ENCODE measurements around the gene ZMYND11. TPM values are rescaled to one million over a fixed set of nuclear protein-coding genes. Genes with fewer than 3 reads are reported as not detected.
A peak's percentile ranks its signal among the peaks of the same experiment; 100 is the strongest.
"Not testable (repeated sequence)": the region's sequence is repeated elsewhere in the genome, so short reads cannot be mapped to it uniquely, and the experiment has no call there.

ZMYND11 gene
- total RNA-seq, 1 experiment from 2014 or later: 18.8 TPM

DNA sequence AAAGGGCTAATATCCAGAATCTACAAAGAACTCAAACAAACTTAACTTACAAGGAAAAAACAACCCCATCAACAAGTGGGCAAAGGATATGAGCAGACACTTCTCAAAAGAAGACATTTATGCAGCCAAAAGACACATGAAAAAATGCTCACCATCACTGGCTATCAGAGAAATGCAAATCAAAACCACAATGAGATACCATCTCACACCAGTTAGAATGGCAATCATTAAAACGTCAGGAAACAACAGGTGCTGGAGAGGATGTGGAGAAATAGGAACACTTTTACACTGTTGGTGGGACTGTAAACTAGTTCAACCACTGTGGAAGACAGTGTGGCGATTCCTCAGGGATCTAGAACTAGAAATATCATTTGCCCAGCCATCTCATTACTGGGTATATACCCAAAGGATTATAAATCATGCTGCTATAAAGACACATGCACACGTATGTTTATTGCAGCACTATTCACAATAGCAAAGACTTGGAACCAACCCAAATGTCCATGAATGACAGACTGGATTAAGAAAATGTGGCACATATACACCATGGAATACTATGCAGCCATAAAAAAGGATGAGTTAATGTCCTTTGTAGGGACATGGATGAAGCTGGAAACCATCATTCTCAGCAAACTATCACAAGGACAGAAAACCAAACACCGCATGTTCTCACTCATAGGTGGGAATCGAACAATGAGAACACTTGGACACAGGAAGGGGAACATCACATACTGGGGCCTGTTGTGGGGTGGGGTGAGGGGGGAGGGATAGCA, 130.7 kb downstream of the ZMYND11 start:
- H3K4me3 ChIP-seq (ENCODE audit: insufficient read depth, low read depth, low read length); DNase-seq; H3K36me3 ChIP-seq (replicated peaks; ENCODE audit: control insufficient read depth, insufficient read depth, low read length); H3K27me3 ChIP-seq (ENCODE audit: control insufficient read depth, insufficient read depth, low read length): not testable (repeated sequence)

DNA sequence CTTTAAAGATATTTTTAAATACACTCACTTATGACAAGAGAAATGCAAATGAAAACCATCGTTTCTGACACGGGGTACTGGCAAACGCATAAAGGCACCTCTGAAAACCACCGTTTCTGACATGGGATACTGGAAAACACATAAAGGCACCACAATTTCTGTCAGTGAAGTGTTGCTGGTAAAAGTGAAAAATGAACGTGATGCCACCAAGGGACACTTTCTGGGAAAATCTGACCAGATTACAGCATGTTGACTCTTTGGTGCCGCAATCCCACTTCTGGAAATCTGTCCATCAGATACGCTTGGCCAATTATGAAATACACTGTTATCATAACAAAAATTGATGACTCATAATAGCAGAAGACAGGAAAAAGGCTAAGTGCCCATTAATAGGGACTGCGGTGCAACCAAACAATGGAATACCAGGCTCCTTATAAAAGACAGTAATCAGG, 131.7 kb downstream of the ZMYND11 start:
- Histone ChIP-seq H3K27me3 (ENCODE audit: control insufficient read depth, insufficient read depth, low read length) (no peaks in the 10 kb centered on the region), H3K36me3 (replicated peaks; ENCODE audit: control insufficient read depth, insufficient read depth, low read length) (no peaks in the 10 kb centered on the region), H3K4me3 (ENCODE audit: insufficient read depth, low read depth, low read length) (no peak overlapping the region)
- DNase-seq: no peak

DNA sequence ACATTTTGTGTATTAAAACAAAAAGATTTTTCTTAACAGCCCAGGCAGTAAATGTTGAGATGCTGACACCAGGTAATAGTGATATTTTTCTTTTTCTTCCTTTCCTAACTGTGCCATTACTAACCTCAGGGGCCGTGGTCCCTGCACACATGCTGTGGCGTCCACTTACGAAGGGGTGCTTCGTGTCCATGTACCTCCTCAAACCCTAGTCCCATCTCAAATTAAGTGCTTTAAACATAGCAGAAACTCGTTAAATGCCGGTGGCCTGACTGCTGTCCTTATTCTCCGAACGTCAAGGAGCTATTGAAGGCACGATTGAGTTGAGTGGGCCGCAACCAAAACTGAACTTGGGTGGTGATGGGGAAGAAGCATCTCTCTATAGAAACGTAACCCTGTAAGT, 132.4 kb downstream of the ZMYND11 start:
- Histone ChIP-seq H3K27me3 (ENCODE audit: control insufficient read depth, insufficient read depth, low read length) (no peaks in the 10 kb centered on the region), H3K4me3 (ENCODE audit: insufficient read depth, low read depth, low read length) (no peak overlapping the region)

DNA sequence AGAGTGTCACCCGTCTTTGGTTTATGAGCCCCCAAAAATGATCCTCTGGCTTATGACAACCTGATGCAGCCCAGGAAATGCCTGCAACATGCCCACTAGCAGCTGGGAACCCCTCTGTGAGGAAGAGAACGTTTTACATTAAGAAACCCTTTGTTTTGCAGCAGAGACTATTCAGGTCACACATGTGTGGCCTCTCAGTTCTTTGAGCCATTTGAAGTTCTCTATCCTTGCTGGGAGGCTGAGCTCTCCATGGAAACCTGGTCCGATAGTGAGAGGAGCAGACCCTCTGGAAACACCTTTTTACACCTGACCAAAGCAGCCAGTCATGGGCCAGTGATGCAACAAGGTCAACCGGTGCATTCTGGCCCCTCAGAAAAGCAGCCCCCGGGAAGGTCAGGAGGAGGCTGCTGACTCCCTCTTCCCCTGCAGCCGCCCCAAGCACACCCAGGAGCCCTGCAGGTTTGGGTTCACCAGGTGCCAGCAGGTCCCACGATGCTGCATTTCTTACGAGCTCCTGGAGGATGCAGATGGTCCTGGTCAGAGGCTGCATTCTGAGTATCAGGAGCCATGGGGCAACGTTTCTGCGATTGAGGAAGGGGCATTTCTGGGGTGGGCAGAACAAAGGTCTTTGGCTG, 134.3 kb downstream of the ZMYND11 start:
- H3K27me3 ChIP-seq (ENCODE audit: control insufficient read depth, insufficient read depth, low read length): no peaks in the 10 kb centered on the region
- H3K4me3 ChIP-seq (ENCODE audit: insufficient read depth, low read depth, low read length): no peak overlapping the region
- DNase-seq: peak; percentile 33
- H3K36me3 ChIP-seq (replicated peaks; ENCODE audit: control insufficient read depth, insufficient read depth, low read length): no peaks in the 10 kb centered on the region

More for the DNA sequence above, 132.4 kb downstream of the ZMYND11 start:
- no peaks in the 10 kb centered on the region for H3K36me3 ChIP-seq (replicated peaks; ENCODE audit: control insufficient read depth, insufficient read depth, low read length)
- DNase-seq: no peak

DNA sequence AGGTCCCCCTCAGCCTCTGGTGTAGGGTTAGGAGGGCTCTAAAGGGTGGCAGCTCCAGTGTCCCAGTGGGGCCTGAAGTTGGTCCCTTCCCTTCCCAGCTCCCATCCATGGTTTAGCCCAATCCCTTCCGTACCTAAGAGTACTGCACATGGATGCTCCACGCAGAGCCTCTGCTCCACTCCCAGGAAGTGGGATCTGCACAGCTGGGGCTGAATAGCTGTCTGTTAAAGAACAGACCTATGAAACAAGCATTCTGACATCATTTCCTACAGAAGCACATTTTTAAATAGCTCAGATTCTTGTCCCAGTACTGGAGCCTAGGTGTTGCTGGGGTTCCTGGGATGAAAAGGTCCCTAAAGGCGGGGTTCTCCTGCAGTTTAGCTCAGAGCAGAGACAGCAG, 135.9 kb downstream of the ZMYND11 start:
- H3K27me3 ChIP-seq (ENCODE audit: control insufficient read depth, insufficient read depth, low read length): no peaks in the 10 kb centered on the region
- no peak for DNase-seq
- no peaks in the 10 kb centered on the region for H3K36me3 ChIP-seq (replicated peaks; ENCODE audit: control insufficient read depth, insufficient read depth, low read length)
- no peak overlapping the region for H3K4me3 ChIP-seq (ENCODE audit: insufficient read depth, low read depth, low read length)

DNA sequence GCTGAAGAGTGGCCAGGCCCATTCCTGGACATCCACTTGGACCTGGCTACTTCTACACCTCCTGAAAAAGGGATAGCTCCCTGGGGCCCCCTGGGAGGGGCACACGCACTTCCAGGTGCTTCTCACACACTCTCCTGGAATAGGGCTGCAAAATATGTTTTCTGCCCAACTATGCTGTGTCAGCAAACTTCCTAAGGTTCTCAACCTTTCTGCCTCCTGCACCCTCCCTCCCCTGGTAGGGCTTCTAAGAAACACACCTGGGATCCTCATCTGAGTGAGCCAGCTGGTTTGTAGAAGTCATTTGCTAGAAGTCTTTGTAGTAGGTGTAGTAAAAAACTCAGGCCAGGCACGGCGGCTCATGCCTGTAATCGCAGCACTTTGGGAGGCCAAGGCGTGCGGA, 136.5 kb downstream of the ZMYND11 start:
- no peak for DNase-seq
- Histone ChIP-seq H3K27me3 (ENCODE audit: control insufficient read depth, insufficient read depth, low read length) (no peaks in the 10 kb centered on the region), H3K36me3 (replicated peaks; ENCODE audit: control insufficient read depth, insufficient read depth, low read length) (no peaks in the 10 kb centered on the region), H3K4me3 (ENCODE audit: insufficient read depth, low read depth, low read length) (no peak overlapping the region)

DNA sequence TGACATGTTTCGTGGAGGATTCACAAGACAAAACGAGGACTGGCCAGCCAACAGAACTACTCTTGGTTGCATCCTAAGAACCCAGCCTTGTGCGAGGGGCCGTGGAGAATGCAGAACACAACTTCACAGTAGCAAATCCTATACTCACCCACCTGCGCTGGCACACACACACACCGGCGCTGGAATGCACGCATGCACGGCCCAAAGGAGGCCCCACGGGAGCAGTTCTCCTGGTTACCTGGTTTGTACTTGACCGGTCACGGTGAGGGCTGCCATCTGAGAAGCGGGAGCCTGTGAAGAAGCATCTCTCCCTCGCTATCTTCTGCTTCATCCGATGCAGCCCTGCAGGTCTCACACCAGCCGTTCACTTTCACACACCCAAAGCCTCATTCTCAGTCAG, 137.8 kb downstream of the ZMYND11 start:
- Histone ChIP-seq H3K27me3 (ENCODE audit: control insufficient read depth, insufficient read depth, low read length) (no peaks in the 10 kb centered on the region), H3K4me3 (ENCODE audit: insufficient read depth, low read depth, low read length) (no peak overlapping the region), H3K36me3 (replicated peaks; ENCODE audit: control insufficient read depth, insufficient read depth, low read length) (no peaks in the 10 kb centered on the region)
- no peak for DNase-seq

DNA sequence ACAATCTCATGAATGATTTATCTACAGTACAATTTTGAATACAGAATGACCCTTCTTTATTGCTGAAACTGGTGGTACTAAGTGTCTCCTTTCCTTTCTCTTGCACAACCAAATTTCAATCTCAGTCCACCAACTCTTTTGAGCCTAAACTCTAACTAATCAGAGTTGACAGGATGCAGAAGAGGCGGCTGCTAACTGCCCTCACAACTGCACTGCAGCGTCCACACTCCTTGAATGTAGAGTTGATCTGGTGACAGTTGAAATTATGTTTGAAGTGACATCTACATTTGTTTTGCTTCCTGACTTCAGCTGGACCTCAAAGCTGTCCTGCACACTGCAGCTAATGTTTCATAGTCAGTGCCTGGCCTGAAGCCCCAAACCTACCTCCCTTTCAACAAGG, 139.6 kb downstream of the ZMYND11 start:
- Histone ChIP-seq H3K36me3 (replicated peaks; ENCODE audit: control insufficient read depth, insufficient read depth, low read length) (no peaks in the 10 kb centered on the region), H3K4me3 (ENCODE audit: insufficient read depth, low read depth, low read length) (no peak overlapping the region), H3K27me3 (ENCODE audit: control insufficient read depth, insufficient read depth, low read length) (no peaks in the 10 kb centered on the region)
- no peak for DNase-seq

DNA sequence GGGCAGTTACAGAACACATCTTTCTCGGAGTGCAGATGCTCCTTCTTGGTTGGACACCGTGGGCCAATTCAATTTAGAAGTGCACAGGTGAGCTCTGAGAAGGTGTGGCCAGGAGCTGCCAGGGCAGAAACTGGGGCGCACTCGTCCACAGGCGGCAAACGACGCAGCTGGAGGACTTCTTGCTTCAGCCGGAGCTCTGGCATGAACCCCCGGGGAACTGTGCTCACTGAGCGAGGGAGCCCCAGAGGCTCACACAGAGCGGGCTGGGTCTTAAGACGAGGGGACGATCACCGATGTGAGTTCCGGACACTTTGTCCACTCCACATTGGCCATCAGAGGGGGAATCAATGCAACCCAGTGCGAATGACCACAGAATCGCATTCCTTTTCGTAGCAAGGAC, 140.4 kb downstream of the ZMYND11 start:
- Histone ChIP-seq H3K4me3 (ENCODE audit: insufficient read depth, low read depth, low read length) (no peak overlapping the region), H3K27me3 (ENCODE audit: control insufficient read depth, insufficient read depth, low read length) (no peaks in the 10 kb centered on the region), H3K36me3 (replicated peaks; ENCODE audit: control insufficient read depth, insufficient read depth, low read length) (no peaks in the 10 kb centered on the region)
- no peak for DNase-seq

DNA sequence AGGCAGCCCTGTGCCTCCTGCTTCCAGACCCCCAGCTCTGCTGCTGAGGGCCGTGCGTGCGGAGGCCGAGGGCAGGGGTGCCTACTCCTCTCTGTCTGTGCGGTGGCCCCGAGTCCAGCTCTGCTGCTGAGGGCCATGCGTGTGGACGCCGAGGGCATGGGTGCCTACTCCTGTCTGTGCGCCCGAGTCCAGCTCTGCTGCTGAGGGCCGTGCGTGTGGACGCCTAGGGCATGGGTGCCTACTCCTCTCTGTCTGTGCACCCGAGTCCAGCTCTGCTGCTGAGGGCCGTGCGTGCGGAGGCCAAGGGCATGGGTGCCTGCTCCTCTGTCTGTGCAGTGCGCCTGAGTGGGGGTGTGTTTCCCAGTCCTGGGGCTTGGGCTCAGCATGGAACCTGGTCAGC, 142.7 kb downstream of the ZMYND11 start:
- Histone ChIP-seq H3K27me3 (ENCODE audit: control insufficient read depth, insufficient read depth, low read length) (no peaks in the 10 kb centered on the region), H3K4me3 (ENCODE audit: insufficient read depth, low read depth, low read length) (no peak overlapping the region), H3K36me3 (replicated peaks; ENCODE audit: control insufficient read depth, insufficient read depth, low read length) (no peaks in the 10 kb centered on the region)
- no peak for DNase-seq

DNA sequence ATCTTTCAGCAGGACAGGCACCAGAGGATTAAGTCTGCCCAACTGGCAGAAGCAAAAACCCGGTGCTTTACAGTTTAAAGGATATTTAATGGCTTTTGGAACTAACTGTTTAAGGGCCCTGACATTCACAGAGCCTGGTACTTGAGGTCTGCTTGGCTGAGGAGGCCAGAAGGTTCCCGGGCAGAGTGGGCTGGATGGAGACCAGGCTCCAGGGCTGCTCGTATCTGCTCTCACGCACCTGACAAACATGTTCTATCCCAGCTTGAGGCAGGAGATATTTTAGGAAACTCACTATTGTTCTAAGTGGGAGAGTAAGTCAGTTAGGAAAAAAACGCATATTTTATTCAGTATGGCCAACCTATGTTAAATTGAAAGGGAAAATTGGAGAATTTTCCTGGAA, 143.5 kb downstream of the ZMYND11 start:
- Histone ChIP-seq H3K36me3 (replicated peaks; ENCODE audit: control insufficient read depth, insufficient read depth, low read length) (no peaks in the 10 kb centered on the region), H3K27me3 (ENCODE audit: control insufficient read depth, insufficient read depth, low read length) (no peaks in the 10 kb centered on the region), H3K4me3 (ENCODE audit: insufficient read depth, low read depth, low read length) (no peak overlapping the region)
- DNase-seq: no peak

DNA sequence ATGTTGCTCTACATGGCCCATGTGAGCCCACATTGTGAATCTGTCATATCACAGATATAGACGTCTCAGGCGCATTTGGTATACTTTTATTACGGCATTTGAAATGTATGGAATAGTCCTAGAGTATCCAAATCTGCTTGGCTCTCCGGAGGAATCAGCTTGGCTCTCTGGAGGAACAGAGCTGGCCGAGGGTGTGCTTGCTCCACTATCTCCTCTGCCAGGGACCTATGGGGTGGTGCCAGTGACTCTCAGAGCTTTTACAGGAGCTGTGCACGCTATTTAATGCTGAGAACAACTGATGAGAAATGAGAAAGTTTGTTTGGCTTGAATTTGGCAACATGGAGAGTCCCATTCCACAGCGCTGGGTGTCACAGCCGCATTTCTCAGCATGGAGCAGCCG, 144.0 kb downstream of the ZMYND11 start:
- Histone ChIP-seq H3K36me3 (replicated peaks; ENCODE audit: control insufficient read depth, insufficient read depth, low read length) (no peaks in the 10 kb centered on the region), H3K27me3 (ENCODE audit: control insufficient read depth, insufficient read depth, low read length) (no peaks in the 10 kb centered on the region), H3K4me3 (ENCODE audit: insufficient read depth, low read depth, low read length) (no peak overlapping the region)
- DNase-seq: no peak

DNA sequence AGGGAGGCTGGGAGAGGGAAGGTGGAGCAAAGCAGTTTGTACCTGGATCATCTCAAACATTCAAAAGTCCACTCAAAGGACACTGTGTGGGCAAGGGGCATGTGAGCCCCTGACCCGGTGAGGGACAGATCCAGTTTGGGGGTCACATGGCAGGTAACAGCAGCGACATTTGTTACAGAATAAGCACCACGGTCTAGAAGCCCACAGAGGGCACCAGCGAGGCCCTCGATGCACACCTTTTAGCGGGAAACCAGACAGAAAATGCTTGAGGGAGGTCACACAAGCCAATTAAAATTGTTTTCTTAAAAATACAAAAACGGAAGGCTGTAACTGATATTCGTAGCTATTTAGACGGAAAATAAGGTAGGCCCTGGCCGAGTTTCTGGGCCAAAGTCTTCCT, 144.4 kb downstream of the ZMYND11 start:
- Histone ChIP-seq H3K27me3 (ENCODE audit: control insufficient read depth, insufficient read depth, low read length) (no peaks in the 10 kb centered on the region), H3K4me3 (ENCODE audit: insufficient read depth, low read depth, low read length) (no peak overlapping the region), H3K36me3 (replicated peaks; ENCODE audit: control insufficient read depth, insufficient read depth, low read length) (no peaks in the 10 kb centered on the region)
- peak; percentile 69 for DNase-seq

DNA sequence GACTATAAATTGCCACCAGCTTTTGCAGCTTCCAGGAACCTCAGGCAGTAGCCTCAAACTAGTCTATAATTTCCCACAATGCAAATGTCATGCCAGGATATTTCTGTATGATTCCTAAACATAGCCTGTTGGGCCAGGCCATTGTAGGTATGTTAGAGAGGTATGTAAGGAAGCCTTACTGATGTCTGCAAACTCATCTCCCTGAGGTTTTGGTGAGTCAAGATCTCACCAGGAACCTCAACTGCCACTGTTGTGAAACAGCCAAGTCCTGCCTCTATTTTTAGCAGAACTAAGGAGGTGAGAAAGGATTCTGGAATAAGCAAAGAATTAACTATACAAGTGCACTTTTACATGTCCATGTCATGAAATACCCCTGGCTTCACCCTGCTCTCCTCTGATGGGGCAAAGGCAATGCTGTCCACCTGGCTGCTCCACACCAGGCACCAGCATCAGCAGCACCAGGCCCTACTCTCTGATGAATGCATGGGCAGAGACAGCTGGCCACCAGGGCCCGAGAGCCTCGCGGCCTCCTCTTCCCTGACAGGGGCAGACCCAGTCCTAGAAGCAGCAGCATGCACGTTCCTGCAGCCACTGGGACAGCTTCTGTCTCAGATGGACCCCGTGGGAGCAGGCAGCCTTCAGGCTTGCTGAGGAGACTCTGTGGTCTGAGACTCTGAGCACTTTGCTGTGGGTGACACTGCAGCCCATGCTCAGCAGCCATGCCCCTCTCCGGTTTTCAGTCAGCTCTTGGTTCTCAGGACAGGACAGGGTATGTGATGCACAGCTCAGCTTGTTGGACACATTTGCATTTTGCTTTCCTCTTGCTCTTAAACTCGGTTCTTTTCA, 147.3 kb downstream of the ZMYND11 start:
- Histone ChIP-seq H3K27me3 (ENCODE audit: control insufficient read depth, insufficient read depth, low read length) (no peaks in the 10 kb centered on the region), H3K36me3 (replicated peaks; ENCODE audit: control insufficient read depth, insufficient read depth, low read length) (no peaks in the 10 kb centered on the region), H3K4me3 (ENCODE audit: insufficient read depth, low read depth, low read length) (no peak overlapping the region)
- no peak for DNase-seq

DNA sequence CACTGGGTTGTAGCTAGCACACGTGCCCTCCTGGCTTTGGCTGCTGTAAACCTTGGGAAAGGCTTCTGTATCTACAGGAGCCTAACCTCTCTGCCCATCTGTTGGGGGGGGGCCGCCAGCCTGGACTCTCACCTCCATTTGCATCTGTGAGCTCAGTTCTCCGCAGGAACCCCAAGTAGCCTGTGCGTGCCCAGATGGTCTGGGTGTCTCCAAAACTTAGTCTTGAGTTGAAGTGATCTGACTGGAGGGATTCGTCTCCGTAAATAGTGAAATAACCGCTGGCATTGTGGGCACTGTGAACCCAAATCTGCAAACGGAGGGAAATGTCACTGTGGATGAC, 147.9 kb downstream of the ZMYND11 start:
- DNase-seq: peak; percentile 66
- no peak overlapping the region for H3K4me3 ChIP-seq (ENCODE audit: insufficient read depth, low read depth, low read length)
- H3K27me3 ChIP-seq (ENCODE audit: control insufficient read depth, insufficient read depth, low read length): no peaks in the 10 kb centered on the region
- H3K36me3 ChIP-seq (replicated peaks; ENCODE audit: control insufficient read depth, insufficient read depth, low read length): no peaks in the 10 kb centered on the region
